HEK293 (cell line): ENCODE data around the gene RNF123.

Experiments used
- GLI4 ChIP-seq: fragments of 450-650 bp; formaldehyde crosslinking; IDR thresholded peaks from 2 replicates; pipeline ENCODE4 v1.5.1; 2016; ENCODE audit warnings: missing biosample characterization, missing genetic modification characterization
- OSR2 ChIP-seq: fragments of 450-650 bp; formaldehyde crosslinking; IDR thresholded peaks from 2 replicates; pipeline ENCODE4 v1.5.1; 2016; ENCODE audit warnings: missing biosample characterization, missing genetic modification characterization
- TCF7L2 ChIP-seq: IDR thresholded peaks from 2 replicates; pipeline ENCODE4 v1.6.1; 2011; ENCODE audit warnings: low read depth, mild to moderate bottlenecking, inconsistent platforms, low read length, moderate library complexity, borderline replicate concordance
- YY1 ChIP-seq: fragments of 450-650 bp; formaldehyde crosslinking; IDR thresholded peaks from 2 replicates; pipeline ENCODE4 v1.5.1; 2018; ENCODE audit warnings: missing biosample characterization, missing genetic modification characterization
- ZBTB1 ChIP-seq: fragments of 450-650 bp; formaldehyde crosslinking; IDR thresholded peaks from 2 replicates; pipeline ENCODE4 v1.5.1; 2016; ENCODE audit warnings: missing biosample characterization, missing genetic modification characterization
- ZNF146 ChIP-seq: fragments of 450-650 bp; formaldehyde crosslinking; IDR thresholded peaks from 2 replicates; pipeline ENCODE4 v1.5.1; 2016; ENCODE audit warnings: missing biosample characterization, missing genetic modification characterization
- ZNF184 ChIP-seq: fragments of 450-650 bp; IDR thresholded peaks from 2 replicates; pipeline ENCODE4 v1.5.1; 2018; ENCODE audit warnings: missing biosample characterization, mild to moderate bottlenecking, missing genetic modification characterization
- ZNF558 ChIP-seq: fragments of 450-650 bp; formaldehyde crosslinking; IDR thresholded peaks from 2 replicates; pipeline ENCODE4 v1.5.1; 2016; ENCODE audit warnings: missing biosample characterization, missing genetic modification characterization
- ZNF623 ChIP-seq: fragments of 450-650 bp; formaldehyde crosslinking; IDR thresholded peaks from 2 replicates; pipeline ENCODE4 v1.5.1; 2016; ENCODE audit warnings: missing biosample characterization, missing genetic modification characterization
- TF ChIP-seq, protein P1 (sequence below): fragments of 450-650 bp; formaldehyde crosslinking; IDR thresholded peaks from 2 replicates; pipeline ENCODE4 v1.5.1; 2016; ENCODE audit warnings: missing biosample characterization, missing genetic modification characterization, low read depth
- TF ChIP-seq, protein P2 (sequence below): fragments of 450-650 bp; formaldehyde crosslinking; IDR thresholded peaks from 2 replicates; pipeline ENCODE4 v1.5.1; 2016; ENCODE audit warnings: missing biosample characterization, missing genetic modification characterization
- TF ChIP-seq, protein P3 (sequence below): sonication (generic); formaldehyde crosslinking; IDR thresholded peaks from 2 replicates; pipeline ENCODE4 v1.8.1; 2022; ENCODE audit warnings: mild to moderate bottlenecking, moderate library complexity, missing genetic modification reagents
- TF ChIP-seq, protein P4 (sequence below): fragments of 450-650 bp; formaldehyde crosslinking; IDR thresholded peaks from 2 replicates; pipeline ENCODE4 v1.5.1; 2016; ENCODE audit warnings: missing biosample characterization, missing genetic modification characterization

DNA sequence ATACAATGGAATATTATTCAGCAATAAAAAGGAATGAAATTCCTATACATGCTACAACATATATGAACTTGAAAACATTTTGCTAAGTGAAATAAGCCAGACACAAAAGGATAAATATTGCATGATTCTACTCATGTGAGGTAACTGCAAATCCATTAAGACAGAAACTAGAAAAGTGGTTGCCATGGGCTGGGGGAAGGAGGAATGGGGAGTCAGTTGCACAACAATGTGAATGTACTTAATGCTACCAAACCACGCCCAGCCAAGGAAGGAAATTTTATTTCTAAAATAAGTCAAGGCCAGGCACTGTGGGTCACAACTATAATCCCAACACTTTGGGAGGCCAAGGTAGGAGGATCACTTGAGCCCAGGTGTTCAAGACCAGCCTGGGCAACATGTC lies 44.2 kb downstream of the RNF123 start:
- TF ChIP-seq, protein P1, sequence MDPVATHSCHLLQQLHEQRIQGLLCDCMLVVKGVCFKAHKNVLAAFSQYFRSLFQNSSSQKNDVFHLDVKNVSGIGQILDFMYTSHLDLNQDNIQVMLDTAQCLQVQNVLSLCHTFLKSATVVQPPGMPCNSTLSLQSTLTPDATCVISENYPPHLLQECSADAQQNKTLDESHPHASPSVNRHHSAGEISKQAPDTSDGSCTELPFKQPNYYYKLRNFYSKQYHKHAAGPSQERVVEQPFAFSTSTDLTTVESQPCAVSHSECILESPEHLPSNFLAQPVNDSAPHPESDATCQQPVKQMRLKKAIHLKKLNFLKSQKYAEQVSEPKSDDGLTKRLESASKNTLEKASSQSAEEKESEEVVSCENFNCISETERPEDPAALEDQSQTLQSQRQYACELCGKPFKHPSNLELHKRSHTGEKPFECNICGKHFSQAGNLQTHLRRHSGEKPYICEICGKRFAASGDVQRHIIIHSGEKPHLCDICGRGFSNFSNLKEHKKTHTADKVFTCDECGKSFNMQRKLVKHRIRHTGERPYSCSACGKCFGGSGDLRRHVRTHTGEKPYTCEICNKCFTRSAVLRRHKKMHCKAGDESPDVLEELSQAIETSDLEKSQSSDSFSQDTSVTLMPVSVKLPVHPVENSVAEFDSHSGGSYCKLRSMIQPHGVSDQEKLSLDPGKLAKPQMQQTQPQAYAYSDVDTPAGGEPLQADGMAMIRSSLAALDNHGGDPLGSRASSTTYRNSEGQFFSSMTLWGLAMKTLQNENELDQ (tag by site-specific recombination): no peak
- TF ChIP-seq ZNF623 (tag by site-specific recombination): no peak
- TF ChIP-seq, protein P2, sequence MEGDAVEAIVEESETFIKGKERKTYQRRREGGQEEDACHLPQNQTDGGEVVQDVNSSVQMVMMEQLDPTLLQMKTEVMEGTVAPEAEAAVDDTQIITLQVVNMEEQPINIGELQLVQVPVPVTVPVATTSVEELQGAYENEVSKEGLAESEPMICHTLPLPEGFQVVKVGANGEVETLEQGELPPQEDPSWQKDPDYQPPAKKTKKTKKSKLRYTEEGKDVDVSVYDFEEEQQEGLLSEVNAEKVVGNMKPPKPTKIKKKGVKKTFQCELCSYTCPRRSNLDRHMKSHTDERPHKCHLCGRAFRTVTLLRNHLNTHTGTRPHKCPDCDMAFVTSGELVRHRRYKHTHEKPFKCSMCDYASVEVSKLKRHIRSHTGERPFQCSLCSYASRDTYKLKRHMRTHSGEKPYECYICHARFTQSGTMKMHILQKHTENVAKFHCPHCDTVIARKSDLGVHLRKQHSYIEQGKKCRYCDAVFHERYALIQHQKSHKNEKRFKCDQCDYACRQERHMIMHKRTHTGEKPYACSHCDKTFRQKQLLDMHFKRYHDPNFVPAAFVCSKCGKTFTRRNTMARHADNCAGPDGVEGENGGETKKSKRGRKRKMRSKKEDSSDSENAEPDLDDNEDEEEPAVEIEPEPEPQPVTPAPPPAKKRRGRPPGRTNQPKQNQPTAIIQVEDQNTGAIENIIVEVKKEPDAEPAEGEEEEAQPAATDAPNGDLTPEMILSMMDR (tag by site-specific recombination): no peak
- TF ChIP-seq ZNF558: no peak
- TF ChIP-seq TCF7L2: no peak
- TF ChIP-seq ZNF146 (tag by site-specific recombination): peak; percentile 75; the same call in 1 of the 2 replicates
- no peak for TF ChIP-seq OSR2
- TF ChIP-seq, protein P3, sequence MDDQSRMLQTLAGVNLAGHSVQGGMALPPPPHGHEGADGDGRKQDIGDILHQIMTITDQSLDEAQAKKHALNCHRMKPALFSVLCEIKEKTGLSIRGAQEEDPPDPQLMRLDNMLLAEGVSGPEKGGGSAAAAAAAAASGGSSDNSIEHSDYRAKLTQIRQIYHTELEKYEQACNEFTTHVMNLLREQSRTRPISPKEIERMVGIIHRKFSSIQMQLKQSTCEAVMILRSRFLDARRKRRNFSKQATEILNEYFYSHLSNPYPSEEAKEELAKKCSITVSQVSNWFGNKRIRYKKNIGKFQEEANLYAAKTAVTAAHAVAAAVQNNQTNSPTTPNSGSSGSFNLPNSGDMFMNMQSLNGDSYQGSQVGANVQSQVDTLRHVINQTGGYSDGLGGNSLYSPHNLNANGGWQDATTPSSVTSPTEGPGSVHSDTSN (CRISPR knock-in tag): no peak
- no peak for TF ChIP-seq ZBTB1 (tag by site-specific recombination)
- TF ChIP-seq, protein P4, sequence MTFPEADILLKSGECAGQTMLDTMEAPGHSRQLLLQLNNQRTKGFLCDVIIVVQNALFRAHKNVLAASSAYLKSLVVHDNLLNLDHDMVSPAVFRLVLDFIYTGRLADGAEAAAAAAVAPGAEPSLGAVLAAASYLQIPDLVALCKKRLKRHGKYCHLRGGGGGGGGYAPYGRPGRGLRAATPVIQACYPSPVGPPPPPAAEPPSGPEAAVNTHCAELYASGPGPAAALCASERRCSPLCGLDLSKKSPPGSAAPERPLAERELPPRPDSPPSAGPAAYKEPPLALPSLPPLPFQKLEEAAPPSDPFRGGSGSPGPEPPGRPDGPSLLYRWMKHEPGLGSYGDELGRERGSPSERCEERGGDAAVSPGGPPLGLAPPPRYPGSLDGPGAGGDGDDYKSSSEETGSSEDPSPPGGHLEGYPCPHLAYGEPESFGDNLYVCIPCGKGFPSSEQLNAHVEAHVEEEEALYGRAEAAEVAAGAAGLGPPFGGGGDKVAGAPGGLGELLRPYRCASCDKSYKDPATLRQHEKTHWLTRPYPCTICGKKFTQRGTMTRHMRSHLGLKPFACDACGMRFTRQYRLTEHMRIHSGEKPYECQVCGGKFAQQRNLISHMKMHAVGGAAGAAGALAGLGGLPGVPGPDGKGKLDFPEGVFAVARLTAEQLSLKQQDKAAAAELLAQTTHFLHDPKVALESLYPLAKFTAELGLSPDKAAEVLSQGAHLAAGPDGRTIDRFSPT (tag by site-specific recombination): no peak
- no peak for TF ChIP-seq YY1
- TF ChIP-seq ZNF184 (tag by site-specific recombination): no peak
- no peak for TF ChIP-seq GLI4
